Measurements from ENCODE around the gene TMTC1. TPM values are rescaled to one million over a fixed set of nuclear protein-coding genes. Genes with fewer than 3 reads are reported as not detected.

Gene TMTC1
- total RNA-seq, 1 experiment from 2014 or later: 6.1 TPM

GRCh38 chr12:29627221-29627620 lies 156.5 kb downstream of the TMTC1 start:
- H3K27me3 ChIP-seq (replicated peaks; ENCODE audit: insufficient read depth, low read depth, low read length, poor library complexity): peaks cover 23% of the 10 kb centered on the region
- DNase-seq (ENCODE audit: low spot score): no peak
- H3K9me3 ChIP-seq (ENCODE audit: low read depth, low read length, poor library complexity, severe bottlenecking): no peaks in the 10 kb centered on the region
- H3K4me1 ChIP-seq (ENCODE audit: insufficient read depth, low read length, poor library complexity, severe bottlenecking): no peaks in the 10 kb centered on the region
- ChIA-PET CTCF (no interaction called here), POLR2A (ENCODE audit: low non-redundant PET) (no interaction called here)
- intact Hi-C loops (cut with micrococcal nuclease; ENCODE audit: unreplicated experiment): no loop called here
- no peak overlapping the region for H3K27ac ChIP-seq (ENCODE audit: low read depth, low read length, poor library complexity, severe bottlenecking)
- no peak for TF ChIP-seq CTCF (conservative IDR thresholded peaks at IDR 0.05; ENCODE audit: low read depth, low read length)
- TF ChIP-seq EZH2 (IDR thresholded peaks at IDR 0.05; ENCODE audit: borderline replicate concordance, low read depth, low read length, poor library complexity, severe bottlenecking): no peak
- no peaks in the 10 kb centered on the region for H3K36me3 ChIP-seq (ENCODE audit: insufficient read depth, low read length, poor library complexity, severe bottlenecking)
- BruUV-seq (replicated peaks): no TSS peak
- no peak overlapping the region for H3K4me3 ChIP-seq (ENCODE audit: low read depth, low read length, poor library complexity, severe bottlenecking)

- ChIA-PET POLR2A (ENCODE audit: low non-redundant PET) (no interaction called here), CTCF (no interaction called here)
- intact Hi-C loops (cut with micrococcal nuclease; ENCODE audit: unreplicated experiment): no loop called here
- BruUV-seq (replicated peaks): no TSS peak
- Histone ChIP-seq H3K27me3 (replicated peaks; ENCODE audit: insufficient read depth, low read depth, low read length, poor library complexity) (peaks cover 25% of the 10 kb centered on the region), H3K4me1 (ENCODE audit: insufficient read depth, low read length, poor library complexity, severe bottlenecking) (no peaks in the 10 kb centered on the region), H3K36me3 (ENCODE audit: insufficient read depth, low read length, poor library complexity, severe bottlenecking) (no peaks in the 10 kb centered on the region), H3K9me3 (ENCODE audit: low read depth, low read length, poor library complexity, severe bottlenecking) (no peaks in the 10 kb centered on the region), H3K27ac (ENCODE audit: low read depth, low read length, poor library complexity, severe bottlenecking) (no peak overlapping the region), H3K4me3 (ENCODE audit: low read depth, low read length, poor library complexity, severe bottlenecking) (no peak overlapping the region)
- TF ChIP-seq EZH2 (IDR thresholded peaks at IDR 0.05; ENCODE audit: borderline replicate concordance, low read depth, low read length, poor library complexity, severe bottlenecking): no peak
- TF ChIP-seq CTCF (conservative IDR thresholded peaks at IDR 0.05; ENCODE audit: low read depth, low read length): no peak
- no peak for DNase-seq (ENCODE audit: low spot score)
Measured at GRCh38 chr12:29625359-29625953, 158.3 kb downstream of the TMTC1 start.

GRCh38 chr12:29622251-29622650 lies 161.5 kb downstream of the TMTC1 start:
- ChIA-PET CTCF (no interaction called here), POLR2A (ENCODE audit: low non-redundant PET) (no interaction called here)
- Histone ChIP-seq H3K9me3 (ENCODE audit: low read depth, low read length, poor library complexity, severe bottlenecking) (no peaks in the 10 kb centered on the region), H3K27ac (ENCODE audit: low read depth, low read length, poor library complexity, severe bottlenecking) (no peak overlapping the region), H3K36me3 (ENCODE audit: insufficient read depth, low read length, poor library complexity, severe bottlenecking) (no peaks in the 10 kb centered on the region), H3K4me3 (ENCODE audit: low read depth, low read length, poor library complexity, severe bottlenecking) (no peak overlapping the region), H3K27me3 (replicated peaks; ENCODE audit: insufficient read depth, low read depth, low read length, poor library complexity) (peaks cover 46% of the 10 kb centered on the region), H3K4me1 (ENCODE audit: insufficient read depth, low read length, poor library complexity, severe bottlenecking) (no peaks in the 10 kb centered on the region)
- DNase-seq (ENCODE audit: low spot score): peak; percentile 27
- intact Hi-C loops (cut with micrococcal nuclease; ENCODE audit: unreplicated experiment): no loop called here
- no TSS peak for BruUV-seq (replicated peaks)
- TF ChIP-seq EZH2 (IDR thresholded peaks at IDR 0.05; ENCODE audit: borderline replicate concordance, low read depth, low read length, poor library complexity, severe bottlenecking): no peak
- no peak for TF ChIP-seq CTCF (conservative IDR thresholded peaks at IDR 0.05; ENCODE audit: low read depth, low read length)
